DND-41 (cell line): Measurements from ENCODE around the gene PLCD1.

Experiments used
- EZH2 ChIP-seq: IDR thresholded peaks from 3 replicates; pipeline ENCODE4 v1.6.1; 2012; ENCODE audit warnings: borderline replicate concordance, low read depth, mild to moderate bottlenecking, moderate library complexity, low read length, inconsistent platforms; ENCODE audit not compliant: severe bottlenecking
- TF ChIP-seq, protein P1 (sequence below): IDR thresholded peaks from 2 replicates; pipeline ENCODE4 v1.5.1; 2012; ENCODE audit warnings: borderline replicate concordance, low read length, moderate library complexity, mild to moderate bottlenecking; ENCODE audit not compliant: poor library complexity, severe bottlenecking; ENCODE audit errors: extremely low read depth

DNA sequence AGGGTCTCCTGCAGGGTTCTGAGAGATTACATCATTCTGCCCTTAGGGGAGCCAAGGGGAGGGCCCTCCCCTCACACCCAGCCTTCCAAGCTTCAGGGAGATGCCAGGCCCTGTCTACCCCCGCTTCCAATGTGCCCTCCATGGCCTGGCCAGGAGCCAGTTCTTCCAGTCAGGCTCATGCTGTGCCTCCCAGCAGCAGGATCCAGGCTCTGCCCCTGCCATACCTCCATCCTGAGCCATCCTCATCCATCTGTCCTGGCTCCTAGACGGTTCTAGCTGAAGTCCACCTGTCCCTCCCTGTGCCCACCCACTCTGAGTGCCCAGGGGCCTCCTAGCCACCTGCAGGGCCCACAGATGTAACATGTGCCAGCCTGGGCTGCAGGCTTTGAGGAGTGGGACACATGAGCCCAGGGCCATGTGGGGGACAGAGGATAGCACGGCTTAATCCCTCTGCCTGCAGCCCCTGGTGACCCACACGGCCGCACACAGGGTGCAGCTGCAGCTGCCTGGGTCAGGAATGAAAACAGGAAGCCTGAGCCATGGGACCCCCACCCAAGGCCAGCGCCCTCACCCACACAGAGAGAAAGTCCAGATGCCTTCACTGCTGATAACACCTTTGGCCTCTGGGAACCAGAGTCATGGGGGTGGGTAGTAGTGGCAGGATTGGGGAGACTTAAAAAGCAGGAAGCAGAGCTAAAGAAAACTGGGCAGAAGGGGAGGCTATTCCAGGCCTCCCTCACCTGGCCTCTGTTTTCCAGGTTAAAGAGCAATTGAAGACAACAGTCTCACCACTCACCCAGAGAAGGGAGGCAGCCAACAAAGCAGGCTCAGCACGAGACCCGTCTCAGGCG, 11.8 kb downstream of the PLCD1 start:
- no peak for TF ChIP-seq EZH2
- TF ChIP-seq, protein P1, sequence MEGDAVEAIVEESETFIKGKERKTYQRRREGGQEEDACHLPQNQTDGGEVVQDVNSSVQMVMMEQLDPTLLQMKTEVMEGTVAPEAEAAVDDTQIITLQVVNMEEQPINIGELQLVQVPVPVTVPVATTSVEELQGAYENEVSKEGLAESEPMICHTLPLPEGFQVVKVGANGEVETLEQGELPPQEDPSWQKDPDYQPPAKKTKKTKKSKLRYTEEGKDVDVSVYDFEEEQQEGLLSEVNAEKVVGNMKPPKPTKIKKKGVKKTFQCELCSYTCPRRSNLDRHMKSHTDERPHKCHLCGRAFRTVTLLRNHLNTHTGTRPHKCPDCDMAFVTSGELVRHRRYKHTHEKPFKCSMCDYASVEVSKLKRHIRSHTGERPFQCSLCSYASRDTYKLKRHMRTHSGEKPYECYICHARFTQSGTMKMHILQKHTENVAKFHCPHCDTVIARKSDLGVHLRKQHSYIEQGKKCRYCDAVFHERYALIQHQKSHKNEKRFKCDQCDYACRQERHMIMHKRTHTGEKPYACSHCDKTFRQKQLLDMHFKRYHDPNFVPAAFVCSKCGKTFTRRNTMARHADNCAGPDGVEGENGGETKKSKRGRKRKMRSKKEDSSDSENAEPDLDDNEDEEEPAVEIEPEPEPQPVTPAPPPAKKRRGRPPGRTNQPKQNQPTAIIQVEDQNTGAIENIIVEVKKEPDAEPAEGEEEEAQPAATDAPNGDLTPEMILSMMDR: no peak
